HepG2 (cell line): ENCODE results near the gene RASGRP4. TPM values are rescaled to one million over a fixed set of nuclear protein-coding genes. Genes with fewer than 3 reads are reported as not detected.

Experiments
- ATAC-seq: fragments of 200-7000 bp; cut with Tn5 transposase; 3 replicates; pipeline ENCODE4 v1.9.1; 2020; ENCODE audit warnings: mild to moderate bottlenecking, moderate library complexity
- BruUV-seq: library from RNA; stranded (reverse); fragments of 400-500 nt; replicated peaks from 2 replicates; lab custom pipeline; 2021; lab: Mats Ljungman, UMichigan
- CTCF ChIA-PET: fragments of 300-600 bp; formaldehyde crosslinking; extraction: SDS; loops from one replicate; lab custom pipeline; 2021; ENCODE audit warnings: low total read pairs, inconsistent platforms, low intra/inter-chr PET ratio; lab: Yijun Ruan, JAX
- POLR2A ChIA-PET: fragments of 350-600 bp; sonication (Branson Sonifier 250); formaldehyde crosslinking; loops from one replicate; lab custom pipeline; 2020; ENCODE audit warnings: antibody characterized with exemption, inconsistent platforms; lab: Yijun Ruan, JAX
- DNase-seq: peaks from one replicate; pipeline ENCODE4 v3.0.0-alpha.2; 2015; ENCODE audit warnings: low spot score
- FAIRE-seq: peaks from 3 replicates; lab custom pipeline; 2011; peaks lifted over from hg19 to GRCh38; lab: Jason Lieb, UNC
- H2AFZ ChIP-seq: one replicate; pipeline ENCODE4 v1.6.1; 2011; ENCODE audit warnings: low read length, inconsistent platforms
- H3K27ac ChIP-seq: fragments of 300-600 bp; 3 replicates; pipeline ENCODE4 v1.8.0; 2011; ENCODE audit warnings: mixed run types, mild to moderate bottlenecking, mixed read lengths, low read length, inconsistent platforms; ENCODE audit not compliant: insufficient read depth; ENCODE audit errors: extremely low read length
- H3K27me3 ChIP-seq, 2 experiments: fragments of 200-600 bp in 1 of 2; 2 replicates in 1 of 2; 3 replicates in 1 of 2; pipeline versions ENCODE4 v1.6.0 to v1.8.0; 2011; ENCODE audit warnings: low read length in 2 of 2, mild to moderate bottlenecking in 2 of 2, moderate library complexity in 2 of 2, inconsistent platforms in 1 of 2; ENCODE audit not compliant: insufficient read depth in 2 of 2, control insufficient read depth in 1 of 2
- H3K36me3 ChIP-seq, 2 experiments: fragments of 200-600 bp in 1 of 2; replicated peaks in 1 of 2; 2 replicates in 1 of 2; 3 replicates in 1 of 2; pipeline versions ENCODE4 v1.5.1 to v1.8.0; 2011; ENCODE audit warnings: low read length in 2 of 2, inconsistent platforms in 1 of 2; ENCODE audit not compliant: insufficient read depth in 2 of 2, control insufficient read depth in 1 of 2
- H3K4me1 ChIP-seq: 2 replicates; pipeline ENCODE4 v1.5.1; 2012; ENCODE audit warnings: low read length, inconsistent platforms; ENCODE audit not compliant: insufficient read depth
- H3K4me2 ChIP-seq: 2 replicates; pipeline ENCODE4 v1.6.0; 2011; ENCODE audit warnings: low read depth, low read length, inconsistent platforms
- H3K4me3 ChIP-seq, 3 experiments: fragments of 200-600 bp in 1 of 3; sonication (generic), shearing (Covaris generic) in 1 of 3; replicated peaks in 1 of 3; 2 replicates each; pipeline ENCODE4 v1.5.1; 2011 to 2016; ENCODE audit warnings: low read length in 3 of 3, inconsistent platforms in 2 of 3, low read depth in 2 of 3, mild to moderate bottlenecking in 2 of 3, control low read depth in 1 of 3, mixed read lengths in 1 of 3; ENCODE audit not compliant: insufficient read depth in 1 of 3
- H3K79me2 ChIP-seq: one replicate; pipeline ENCODE4 v1.6.1; 2011; ENCODE audit warnings: low read length, inconsistent platforms; ENCODE audit not compliant: insufficient read depth
- H3K9ac ChIP-seq: 2 replicates; pipeline ENCODE4 v1.6.0; 2011; ENCODE audit warnings: mild to moderate bottlenecking, low read depth, low read length, inconsistent platforms; ENCODE audit not compliant: insufficient read depth
- H3K9me3 ChIP-seq: 2 replicates; pipeline ENCODE4 v1.5.1; 2012; ENCODE audit warnings: mild to moderate bottlenecking, low read length
- H4K20me1 ChIP-seq: 2 replicates; pipeline ENCODE4 v1.6.0; 2011; ENCODE audit warnings: inconsistent platforms, mild to moderate bottlenecking, low read length, moderate library complexity; ENCODE audit not compliant: insufficient read depth
- CCDC6 ChIP-seq: sonication (generic); formaldehyde crosslinking; IDR thresholded peaks from 2 replicates; pipeline ENCODE4 v1.8.1; 2022; ENCODE audit warnings: mild to moderate bottlenecking, missing genetic modification reagents, moderate library complexity
- CENPX ChIP-seq: sonication (generic); formaldehyde crosslinking; IDR thresholded peaks from 2 replicates; pipeline ENCODE4 v1.9.0; 2021; ENCODE audit warnings: mild to moderate bottlenecking, missing genetic modification reagents, moderate library complexity
- FOXA3 ChIP-seq: IDR thresholded peaks from 2 replicates; pipeline ENCODE4 v1.6.1; 2016; ENCODE audit warnings: missing genetic modification reagents, missing compliant biosample characterization
- GPN1 ChIP-seq: sonication (generic); formaldehyde crosslinking; IDR thresholded peaks from 2 replicates; pipeline ENCODE4 v1.5.1; 2020; ENCODE audit warnings: missing genetic modification reagents, borderline replicate concordance
- HES4 ChIP-seq: sonication (generic); formaldehyde crosslinking; IDR thresholded peaks from 2 replicates; pipeline ENCODE4 v1.9.0; 2021; ENCODE audit warnings: mild to moderate bottlenecking, missing genetic modification reagents, borderline replicate concordance
- HMGXB3 ChIP-seq: sonication (generic); formaldehyde crosslinking; IDR thresholded peaks from 2 replicates; pipeline ENCODE4 v1.4.0; 2020; ENCODE audit warnings: missing genetic modification reagents, borderline replicate concordance
- PHF21A ChIP-seq: sonication (generic); formaldehyde crosslinking; IDR thresholded peaks from 2 replicates; pipeline ENCODE4 v1.5.0; 2020; ENCODE audit warnings: mild to moderate bottlenecking, missing genetic modification reagents
- TBX3 ChIP-seq: fragments of 450-650 bp; IDR thresholded peaks from 2 replicates; pipeline ENCODE4 v1.6.1; 2017; ENCODE audit warnings: antibody characterized with exemption, mild to moderate bottlenecking, inconsistent platforms, borderline replicate concordance
- TP53 ChIP-seq: sonication (generic); formaldehyde crosslinking; conservative IDR thresholded peaks from 2 replicates; pipeline ENCODE4 v1.4.0; 2020; ENCODE audit warnings: missing genetic modification reagents
- ZFYVE20 ChIP-seq: sonication (generic); formaldehyde crosslinking; IDR thresholded peaks from 2 replicates; pipeline ENCODE4 v1.8.0; 2023; ENCODE audit warnings: low read depth, mild to moderate bottlenecking, moderate library complexity, missing genetic modification reagents, borderline replicate concordance
- ZNF354B ChIP-seq: sonication (generic); formaldehyde crosslinking; IDR thresholded peaks from 2 replicates; pipeline ENCODE4 v1.8.0; 2022; ENCODE audit warnings: mild to moderate bottlenecking, missing genetic modification reagents
- ZNF432 ChIP-seq: sonication (generic); formaldehyde crosslinking; IDR thresholded peaks from 2 replicates; pipeline ENCODE4 v1.5.0; 2020; ENCODE audit warnings: missing genetic modification reagents, mild to moderate bottlenecking, borderline replicate concordance
- ZNF709 ChIP-seq: sonication (generic); formaldehyde crosslinking; IDR thresholded peaks from 2 replicates; pipeline ENCODE4 v1.5.0; 2020; ENCODE audit warnings: mild to moderate bottlenecking, missing genetic modification reagents
- WGBS: methylation state at CpG from one replicate; pipeline ENCODE4 v1.1.6; 2017; ENCODE audit warnings: low lambda C conversion rate; 5-methylcytosine and 5-hydroxymethylcytosine counted together
- in situ Hi-C: cut with HindIII; loops from 2 replicates; pipeline ENCODE4 v1.10.0; 2017; ENCODE audit warnings: low pct_unique_long_range_greater_than_20kb; ENCODE audit not compliant: extremely low pct_ligation_motif_present
- intact Hi-C: fragments of 100-400 bp; cut with micrococcal nuclease; formaldehyde crosslinking; loops from one replicate; pipeline ENCODE4 v1.10.0; 2022; ENCODE audit not compliant: unreplicated experiment
- polyA plus RNA-seq, 8 experiments: library from polyadenylated mRNA; depleted of rRNA in 3 of 8; stranded (reverse) in 7 of 8; unstranded in 1 of 8; fragments of >200 nt; fragmentation: Illumina TruSeq in 4 of 8; extraction: Trizol in 4 of 8; gene quantifications; 2 replicates each; pipeline versions ENCODE4 v1.2.1 to v1.2.3, GENCODE V29; 2011 to 2016; ENCODE audit warnings: low read depth in 4 of 8, missing spikeins in 1 of 8, mixed read lengths in 1 of 8; ENCODE audit not compliant: insufficient read depth in 1 of 8
- total RNA-seq, 5 experiments: library from RNA; depleted of rRNA; stranded (reverse); fragments of >200 nt; fragmentation: Illumina TruSeq; extraction: Trizol; gene quantifications; 2 replicates each; pipeline ENCODE4 v1.2.3, GENCODE V29; 2016; ENCODE audit warnings: low read depth in 1 of 5
- TF ChIP-seq, protein P1 (sequence below): sonication (generic); formaldehyde crosslinking; IDR thresholded peaks from 2 replicates; pipeline ENCODE4 v1.8.0; 2022; ENCODE audit warnings: missing genetic modification reagents, mild to moderate bottlenecking, inconsistent platforms, borderline replicate concordance

RASGRP4 gene
- total and polyA plus RNA-seq, 2 of the 13 experiments (the other 11 are each of a cell fraction or from before 2014, with no cell fraction given) = not detected

- TF ChIP-seq FOXA3 (CRISPR knock-in tag) = no peak
- no peak for TF ChIP-seq ZNF709
- TF ChIP-seq, protein P1, sequence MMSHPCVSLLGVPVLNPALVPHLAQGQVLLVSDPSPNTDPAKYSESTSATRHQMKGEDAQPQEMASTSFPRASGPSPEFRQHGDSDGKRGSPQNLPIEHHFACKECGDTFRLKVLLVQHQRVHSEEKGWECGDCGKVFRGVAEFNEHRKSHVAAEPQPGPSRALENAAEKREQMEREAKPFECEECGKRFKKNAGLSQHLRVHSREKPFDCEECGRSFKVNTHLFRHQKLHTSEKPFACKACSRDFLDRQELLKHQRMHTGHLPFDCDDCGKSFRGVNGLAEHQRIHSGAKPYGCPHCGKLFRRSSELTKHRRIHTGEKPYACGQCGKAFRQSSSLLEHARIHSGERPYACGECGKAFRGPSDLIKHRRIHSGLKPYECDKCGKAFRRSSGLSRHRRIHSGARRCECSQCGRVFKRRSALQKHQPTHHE (CRISPR knock-in tag) = no peak
- no peak for TF ChIP-seq ZNF354B
Measured at GRCh38 chr19:38464421-38465082, 38.5 kb upstream of the RASGRP4 start (continued).

- Histone ChIP-seq H3K9me3 (no peaks in the 10 kb centered on the region), H2AFZ (no peak overlapping the region), H3K36me3 (no peaks in the 10 kb centered on the region), H3K4me2 (no peak overlapping the region), H3K4me1 (no peaks in the 10 kb centered on the region), H3K27ac (no peak overlapping the region), H3K79me2 (no peaks in the 10 kb centered on the region), H3K9ac (no peak overlapping the region), H3K27me3 (peaks cover 0 to 6% of the 10 kb centered on the region in 2 experiments; a peak in 1 of 5 replicates), H3K4me3 (no peak overlapping the region), H4K20me1 (no peaks in the 10 kb centered on the region)
- intact Hi-C loops = no loop called here
- TF ChIP-seq TP53 (CRISPR knock-in tag) (no peak), HMGXB3 (CRISPR knock-in tag) (no peak), ZNF432 (no peak), TBX3 (no peak), CCDC6 (CRISPR knock-in tag) (no peak), GPN1 (no peak), PHF21A (CRISPR knock-in tag) (no peak), ZFYVE20 (CRISPR knock-in tag) (no peak), CENPX (no peak), HES4 (no peak)
- in situ Hi-C loops = no loop called here
- DNase-seq (no peak), FAIRE-seq (no peak), ATAC-seq (no peak)
- 61% methylated on average over 18 of the region's 18 CpGs for WGBS
- CTCF ChIA-PET = no interaction called here
- BruUV-seq = no TSS peak
- POLR2A ChIA-PET = no interaction called here
Measured at GRCh38 chr19:38463365-38463764, 37.3 kb upstream of the RASGRP4 start.
